T1000 (cell line): ENCODE data around the gene DOP1B.

Experiments used
- DNase-seq: peaks from one replicate; lab custom pipeline; 2025; ENCODE audit warnings: mixed read lengths; lab: John Stamatoyannopoulos, UW

DOP1B gene

GRCh38 chr21:36202726-36203602, 46.3 kb downstream of the DOP1B start:
- DNase-seq = no peak

- DNase-seq = peak; percentile 35
These were observed 46.9 kb downstream of the DOP1B start for GRCh38 chr21:36203603-36203889.

- DNase-seq = no peak
These were observed 48.4 kb downstream of the DOP1B start for GRCh38 chr21:36204980-36205379.

- no peak for DNase-seq
These were observed 49.3 kb downstream of the DOP1B start for GRCh38 chr21:36205962-36206361.
